GM21381 (cell line): ENCODE measurements around the gene RBM20.
A peak's percentile ranks its signal among the peaks of the same experiment; 100 is the strongest.

Experiments used
- ATAC-seq: cut with Tn5 transposase; IDR thresholded peaks from one replicate; pipeline ENCODE4 v1.9.1; 2021; ENCODE audit warnings: mild to moderate bottlenecking, moderate library complexity; ENCODE audit not compliant: unreplicated experiment

Gene RBM20

GRCh38 chr10:110865186-110865808 lies 221.2 kb downstream of the RBM20 start:
- ATAC-seq = no peak

- peak; percentile 9 for ATAC-seq
These were observed 221.8 kb downstream of the RBM20 start for GRCh38 chr10:110865809-110866482.

- peak; percentile 25 for ATAC-seq
These were observed 223.1 kb downstream of the RBM20 start for GRCh38 chr10:110867011-110867806.

- no peak for ATAC-seq
These were observed 223.8 kb downstream of the RBM20 start for GRCh38 chr10:110867807-110868465.

GRCh38 chr10:110868981-110869380 lies 224.8 kb downstream of the RBM20 start:
- ATAC-seq = no peak

- ATAC-seq = no peak
These were observed 226.7 kb downstream of the RBM20 start for GRCh38 chr10:110870823-110871297.

GRCh38 chr10:110871298-110872084 lies 227.4 kb downstream of the RBM20 start, which contains the start of gene PDCD4:
Gene PDCD4, plus strand, starts transcription at chr10:110871928. Its CDS starts 4,100 bp downstream, at chr10:110876028.
- peak; percentile 72 for ATAC-seq

GRCh38 chr10:110872145-110872983 lies 228.2 kb downstream of the RBM20 start:
- peak; percentile 37 for ATAC-seq

GRCh38 chr10:110872984-110873923 lies 229.1 kb downstream of the RBM20 start:
- ATAC-seq = no peak

- ATAC-seq = no peak
These were observed 229.8 kb downstream of the RBM20 start for GRCh38 chr10:110873951-110874350.

GRCh38 chr10:110876000-110876399 lies 231.9 kb downstream of the RBM20 start:
- ATAC-seq = no peak

- no peak for ATAC-seq
These were observed 232.7 kb downstream of the RBM20 start for GRCh38 chr10:110876788-110877187.

- no peak for ATAC-seq
These were observed 235.9 kb downstream of the RBM20 start for GRCh38 chr10:110880012-110880411.

GRCh38 chr10:110881247-110881646 lies 237.1 kb downstream of the RBM20 start:
- ATAC-seq = no peak

- ATAC-seq = no peak
These were observed 237.8 kb downstream of the RBM20 start for GRCh38 chr10:110881905-110882304.

- ATAC-seq = no peak
These were observed 239.8 kb downstream of the RBM20 start for GRCh38 chr10:110883924-110884323.

- ATAC-seq = no peak
These were observed 242.0 kb downstream of the RBM20 start for GRCh38 chr10:110885932-110886674.

- no peak for ATAC-seq
These were observed 243.4 kb downstream of the RBM20 start for GRCh38 chr10:110887560-110887959.
